Mesendoderm (in vitro differentiated cells): Measurements from ENCODE around the gene PDE4DIP.
"Not testable (repeated sequence)": the region's sequence is repeated elsewhere in the genome, so short reads cannot be mapped to it uniquely, and the experiment has no call there.

ENCODE experiments used
- DNase-seq: peaks from one replicate; pipeline ENCODE4 v3.0.0; 2013
- H2AK5ac ChIP-seq: 2 replicates; pipeline ENCODE4 v1.6.1; 2013; ENCODE audit warnings: low read length, inconsistent platforms
- H2BK120ac ChIP-seq: 2 replicates; pipeline ENCODE4 v1.6.1; 2013; ENCODE audit warnings: low read depth, mild to moderate bottlenecking, low read length, moderate library complexity, mixed read lengths
- H2BK15ac ChIP-seq: replicated peaks from 2 replicates; pipeline ENCODE4 v1.6.1; 2013; ENCODE audit warnings: low read depth, mild to moderate bottlenecking, moderate library complexity
- H2BK5ac ChIP-seq: 2 replicates; pipeline ENCODE4 v1.6.1; 2013; ENCODE audit warnings: low read length, inconsistent platforms
- H3K18ac ChIP-seq: 2 replicates; pipeline ENCODE4 v1.6.1; 2013; ENCODE audit warnings: mild to moderate bottlenecking, low read length, mixed read lengths
- H3K23ac ChIP-seq: one replicate; pipeline ENCODE4 v1.6.1; 2013; ENCODE audit warnings: low read length
- H3K27ac ChIP-seq: 2 replicates; pipeline ENCODE4 v1.5.1; 2013; ENCODE audit warnings: low read depth, mild to moderate bottlenecking, inconsistent platforms, low read length, moderate library complexity
- H3K27me3 ChIP-seq: 2 replicates; pipeline ENCODE4 v1.6.1; 2013; ENCODE audit warnings: low read length, control low read depth, mild to moderate bottlenecking, inconsistent platforms; ENCODE audit not compliant: insufficient read depth, poor library complexity
- H3K36me3 ChIP-seq: 2 replicates; pipeline ENCODE4 v1.6.1; 2013; ENCODE audit warnings: low read length, inconsistent platforms; ENCODE audit not compliant: control insufficient read depth, insufficient read depth
- H3K4ac ChIP-seq: one replicate; pipeline ENCODE4 v1.6.1; 2013; ENCODE audit warnings: low read depth, mild to moderate bottlenecking, low read length, moderate library complexity
- H3K4me1 ChIP-seq: 2 replicates; pipeline ENCODE4 v1.6.1; 2013; ENCODE audit warnings: low read depth, low read length, inconsistent platforms; ENCODE audit not compliant: control insufficient read depth
- H3K4me2 ChIP-seq: 2 replicates; pipeline ENCODE4 v1.6.1; 2013; ENCODE audit warnings: low read length
- H3K4me3 ChIP-seq: 2 replicates; pipeline ENCODE4 v1.5.1; 2013; ENCODE audit warnings: mild to moderate bottlenecking, low read length
- H3K56ac ChIP-seq: one replicate; pipeline ENCODE4 v1.6.1; 2013; ENCODE audit warnings: low read length
- H3K79me1 ChIP-seq: 2 replicates; pipeline ENCODE4 v1.6.1; 2013; ENCODE audit warnings: low read length, inconsistent platforms
- H3K79me2 ChIP-seq: 2 replicates; pipeline ENCODE4 v1.6.1; 2013; ENCODE audit warnings: mild to moderate bottlenecking, low read length; ENCODE audit not compliant: control insufficient read depth, insufficient read depth
- H3K9ac ChIP-seq: 2 replicates; pipeline ENCODE4 v1.6.1; 2013; ENCODE audit warnings: low read length, inconsistent platforms
- H4K5ac ChIP-seq: one replicate; pipeline ENCODE4 v1.6.1; 2013; ENCODE audit warnings: low read length
- H4K8ac ChIP-seq: one replicate; pipeline ENCODE4 v1.6.1; 2013; ENCODE audit warnings: low read depth, mild to moderate bottlenecking, control low read depth, low read length, moderate library complexity
- WGBS: extraction: QIAGEN DNeasy Blood & Tissue Kit; methylation state at CpG from one replicate; pipeline ENCODE4 v1.1.7; 2013; ENCODE audit warnings: low lambda C conversion rate, missing lambda C conversion rate; ENCODE audit not compliant: insufficient coverage; ENCODE audit errors: extremely low coverage; 5-methylcytosine and 5-hydroxymethylcytosine counted together

The PDE4DIP gene

DNA sequence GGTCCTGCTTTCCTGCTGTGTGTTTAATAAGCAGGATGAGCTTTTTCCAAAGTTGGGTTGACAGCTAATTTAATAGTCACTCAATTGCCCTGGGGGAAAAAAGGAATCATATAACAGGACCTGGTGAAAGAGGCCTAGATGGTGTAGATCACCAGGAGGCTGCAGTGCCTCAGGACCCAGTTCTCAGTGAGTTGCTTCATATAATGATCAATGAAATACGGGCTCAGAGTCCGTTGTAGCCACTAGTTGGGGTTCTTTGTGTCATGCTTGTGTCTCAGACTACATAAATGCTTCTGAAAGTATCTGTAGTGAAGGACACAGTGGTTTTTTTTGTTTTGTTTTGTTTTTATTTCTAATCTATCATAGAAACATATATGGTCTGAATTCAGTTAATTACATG lies 164.5 kb downstream of the PDE4DIP start:
- H4K5ac ChIP-seq, H2BK120ac ChIP-seq, H2BK15ac ChIP-seq, H3K56ac ChIP-seq, H3K27ac ChIP-seq, H2AK5ac ChIP-seq, H3K79me2 ChIP-seq, H3K4me1 ChIP-seq, H3K4me2 ChIP-seq, H3K36me3 ChIP-seq, H3K27me3 ChIP-seq, H3K4ac ChIP-seq, H4K8ac ChIP-seq, H3K79me1 ChIP-seq, DNase-seq, H3K4me3 ChIP-seq, H2BK5ac ChIP-seq, H3K23ac ChIP-seq, H3K18ac ChIP-seq, H3K9ac ChIP-seq: not testable (repeated sequence)
- WGBS = no CpG with 5 or more reads among the region's 2 CpGs

DNA sequence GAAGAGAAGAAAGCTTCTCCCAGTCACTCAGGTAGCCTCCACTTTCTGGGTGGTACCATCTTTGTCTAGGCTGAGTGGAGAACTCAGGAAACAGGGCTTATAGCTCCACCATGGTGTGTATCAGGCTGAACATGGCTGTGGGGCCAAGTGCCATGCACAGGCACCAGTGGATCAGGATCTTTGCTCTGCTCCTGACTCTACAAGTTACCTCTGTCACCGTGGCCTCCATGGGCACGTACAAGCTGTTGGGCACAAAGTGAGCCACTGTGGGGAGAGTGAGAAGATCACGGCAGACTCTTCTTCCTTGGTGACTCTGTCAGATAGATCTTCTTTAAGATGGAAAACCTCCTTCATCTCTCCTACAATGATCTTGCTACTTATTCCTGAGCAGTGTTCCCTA lies 165.5 kb downstream of the PDE4DIP start:
- not testable (repeated sequence) for H3K79me1 ChIP-seq, H3K79me2 ChIP-seq, H3K36me3 ChIP-seq, H2BK5ac ChIP-seq, H3K27ac ChIP-seq, H3K4ac ChIP-seq, H3K56ac ChIP-seq, H4K8ac ChIP-seq, DNase-seq, H3K18ac ChIP-seq, H3K4me2 ChIP-seq, H4K5ac ChIP-seq, H2AK5ac ChIP-seq, H3K9ac ChIP-seq, H3K23ac ChIP-seq, H2BK15ac ChIP-seq, H3K4me1 ChIP-seq, H3K4me3 ChIP-seq, H3K27me3 ChIP-seq, H2BK120ac ChIP-seq
- no CpG with 5 or more reads among the region's 3 CpGs for WGBS

DNA sequence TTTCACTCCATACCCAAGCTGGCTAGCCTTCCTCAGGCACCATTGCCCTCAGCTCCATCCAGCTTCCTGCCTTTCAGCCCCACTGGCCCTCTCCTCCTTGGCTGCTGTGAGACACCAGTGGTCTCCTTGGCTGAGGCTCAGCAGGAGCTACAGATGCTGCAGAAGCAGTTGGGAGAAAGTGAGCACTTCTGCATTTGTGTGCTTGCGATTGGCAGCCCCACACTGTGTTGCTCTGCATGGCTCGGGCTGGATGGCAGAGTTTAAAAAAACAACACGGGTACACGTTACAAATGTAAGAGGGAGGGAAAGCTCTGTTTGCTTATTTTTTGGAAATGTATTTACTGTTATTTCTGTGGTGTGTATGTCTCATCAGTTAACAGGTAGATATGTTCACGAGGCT lies 168.4 kb downstream of the PDE4DIP start:
- H3K4me3 ChIP-seq, H3K27ac ChIP-seq, H3K36me3 ChIP-seq, H3K27me3 ChIP-seq, H3K23ac ChIP-seq, H2BK15ac ChIP-seq, H3K4ac ChIP-seq, H3K18ac ChIP-seq, H3K79me1 ChIP-seq, H3K4me1 ChIP-seq, H2BK120ac ChIP-seq, H2AK5ac ChIP-seq, H2BK5ac ChIP-seq, H3K4me2 ChIP-seq, H3K9ac ChIP-seq, H3K56ac ChIP-seq, DNase-seq, H4K5ac ChIP-seq, H3K79me2 ChIP-seq, H4K8ac ChIP-seq: not testable (repeated sequence)
- WGBS = no CpG with 5 or more reads among the region's 5 CpGs

DNA sequence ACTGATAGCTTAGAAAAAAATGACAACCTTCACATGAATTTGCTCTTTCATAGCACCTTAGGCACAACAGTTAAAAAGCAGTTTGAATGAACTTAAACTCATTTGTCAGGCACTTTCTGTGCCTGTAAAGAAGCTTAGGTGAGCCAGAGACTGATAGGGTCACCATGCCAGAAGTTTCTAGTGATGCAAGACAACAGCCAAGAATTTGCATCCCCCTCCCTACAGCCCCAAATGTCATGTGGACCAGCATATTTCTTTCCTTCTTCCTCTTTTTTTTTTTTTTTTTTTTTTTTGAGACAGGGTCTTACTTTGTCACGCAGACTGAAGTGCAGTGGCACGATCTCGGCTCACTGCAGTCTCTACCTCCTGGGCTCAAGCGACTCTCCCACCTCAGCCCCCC lies 169.3 kb downstream of the PDE4DIP start:
- H3K79me2 ChIP-seq, H3K9ac ChIP-seq, H3K79me1 ChIP-seq, H2AK5ac ChIP-seq, H3K18ac ChIP-seq, H4K5ac ChIP-seq, H3K27ac ChIP-seq, H3K27me3 ChIP-seq, H3K23ac ChIP-seq, H2BK5ac ChIP-seq, H3K4ac ChIP-seq, H3K4me2 ChIP-seq, H3K36me3 ChIP-seq, H3K56ac ChIP-seq, H2BK120ac ChIP-seq, H4K8ac ChIP-seq, H3K4me1 ChIP-seq, H2BK15ac ChIP-seq, H3K4me3 ChIP-seq, DNase-seq: not testable (repeated sequence)
- WGBS = no CpG with 5 or more reads among the region's 4 CpGs

DNA sequence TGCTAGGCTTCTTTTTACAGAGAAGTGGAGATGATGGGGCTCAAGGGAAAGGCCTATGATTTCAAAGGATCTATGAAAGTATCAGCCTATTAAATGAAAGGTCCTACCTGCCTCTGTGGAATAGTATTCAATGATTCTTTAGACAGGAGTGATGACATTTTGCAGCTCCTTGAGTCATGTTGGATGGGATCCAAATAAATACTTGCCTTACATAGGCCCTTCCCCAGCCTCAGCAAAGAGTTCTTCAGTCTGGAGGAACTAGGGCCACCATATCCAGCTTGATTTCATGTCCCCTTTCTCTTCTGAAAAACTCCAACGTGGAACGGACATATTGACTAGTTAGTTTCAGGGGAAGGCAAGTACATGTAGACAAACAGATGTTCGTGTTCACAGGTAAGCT lies 171.3 kb downstream of the PDE4DIP start:
- not testable (repeated sequence) for DNase-seq
- WGBS = no CpG with 5 or more reads among the region's 3 CpGs

DNA sequence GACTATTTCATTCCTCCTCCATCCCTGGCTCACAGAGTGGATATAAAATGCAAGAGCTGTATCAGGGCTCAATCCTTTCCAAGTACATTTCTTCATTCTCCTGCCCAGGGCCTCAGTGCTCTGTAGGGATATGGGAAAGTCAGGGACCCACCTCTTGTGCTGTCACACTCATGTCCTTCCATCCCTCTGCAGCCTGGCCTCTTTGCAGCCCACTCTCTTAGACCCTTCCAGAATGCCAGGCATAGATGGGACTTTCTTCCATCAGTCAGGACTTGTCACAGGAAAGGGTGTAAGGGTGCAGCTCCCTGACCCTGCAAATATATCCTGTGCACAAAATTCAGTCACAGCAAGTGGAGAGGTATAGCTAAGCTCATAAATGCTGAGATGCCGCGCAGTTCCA lies 172.4 kb downstream of the PDE4DIP start:
- H3K9ac ChIP-seq, H3K27ac ChIP-seq, H3K79me2 ChIP-seq, H3K27me3 ChIP-seq, H2BK5ac ChIP-seq, H4K5ac ChIP-seq, H3K4me3 ChIP-seq, H3K4me2 ChIP-seq, H3K4ac ChIP-seq, H2BK15ac ChIP-seq, DNase-seq, H3K18ac ChIP-seq, H3K56ac ChIP-seq, H3K79me1 ChIP-seq, H4K8ac ChIP-seq, H3K23ac ChIP-seq, H3K4me1 ChIP-seq, H3K36me3 ChIP-seq, H2AK5ac ChIP-seq, H2BK120ac ChIP-seq: not testable (repeated sequence)
- no CpG with 5 or more reads among the region's 2 CpGs for WGBS

More for the DNA sequence above, 171.3 kb downstream of the PDE4DIP start:
- H4K8ac ChIP-seq, H3K27me3 ChIP-seq, H3K4me1 ChIP-seq, H4K5ac ChIP-seq, H3K4me2 ChIP-seq, H3K27ac ChIP-seq, H3K4ac ChIP-seq, H3K23ac ChIP-seq, H3K56ac ChIP-seq, H3K79me2 ChIP-seq, H2BK15ac ChIP-seq, H3K9ac ChIP-seq, H2BK120ac ChIP-seq, H3K18ac ChIP-seq, H2BK5ac ChIP-seq, H3K4me3 ChIP-seq, H3K36me3 ChIP-seq, H3K79me1 ChIP-seq, H2AK5ac ChIP-seq: not testable (repeated sequence)
